Keratinocyte (primary cell): ENCODE results near the gene RSAD1. TPM values are rescaled to one million over a fixed set of nuclear protein-coding genes. Genes with fewer than 3 reads are reported as not detected.

Source experiments
- DNase-seq: peaks from one replicate; pipeline ENCODE4 v3.0.0-alpha.2; 2011; ENCODE audit warnings: low read depth, missing footprints, low spot score
- FAIRE-seq: peaks from 2 replicates; lab custom pipeline; 2011; peaks lifted over from hg19 to GRCh38; lab: Jason Lieb, UNC
- H2AFZ ChIP-seq: 2 replicates; pipeline ENCODE4 v1.6.0; 2012; ENCODE audit warnings: low read length, control low read depth, inconsistent platforms; ENCODE audit not compliant: control insufficient read depth
- H3K27ac ChIP-seq: 2 replicates; pipeline ENCODE4 v1.5.1; 2011; ENCODE audit warnings: low read length; ENCODE audit not compliant: control insufficient read depth, insufficient read depth
- H3K27me3 ChIP-seq: 3 replicates; pipeline ENCODE4 v1.6.0; 2011; ENCODE audit warnings: low read length; ENCODE audit not compliant: control insufficient read depth, insufficient read depth; ENCODE audit errors: extremely low read depth
- H3K36me3 ChIP-seq, 2 experiments: 2 replicates in 1 of 2; 3 replicates in 1 of 2; pipeline ENCODE4 v1.5.1; 2011; ENCODE audit warnings: low read length in 2 of 2, mild to moderate bottlenecking in 1 of 2; ENCODE audit not compliant: control insufficient read depth in 2 of 2, insufficient read depth in 2 of 2; ENCODE audit errors: extremely low read depth in 1 of 2
- H3K4me1 ChIP-seq: 3 replicates; pipeline ENCODE4 v1.5.1; 2011; ENCODE audit warnings: low read length; ENCODE audit not compliant: control insufficient read depth, insufficient read depth; ENCODE audit errors: extremely low read depth
- H3K4me2 ChIP-seq: 3 replicates; pipeline ENCODE4 v1.6.0; 2011; ENCODE audit warnings: low read depth, low read length; ENCODE audit not compliant: control insufficient read depth, insufficient read depth; ENCODE audit errors: extremely low read depth
- H3K4me3 ChIP-seq, 3 experiments: fragments of 200-600 bp in 1 of 3; sonication (generic) in 1 of 3; 2 replicates in 2 of 3; 3 replicates in 1 of 3; pipeline ENCODE4 v1.5.1; 2011 to 2016; ENCODE audit warnings: low read length in 3 of 3, mild to moderate bottlenecking in 3 of 3, control low read depth in 2 of 3, inconsistent platforms in 1 of 3, low read depth in 1 of 3, mixed read lengths in 1 of 3, mixed run types in 1 of 3, moderate library complexity in 1 of 3; ENCODE audit not compliant: control insufficient read depth in 2 of 3, insufficient read depth in 2 of 3; ENCODE audit errors: extremely low read depth in 1 of 3
- H3K79me2 ChIP-seq: 2 replicates; pipeline ENCODE4 v1.6.0; 2012; ENCODE audit warnings: low read length; ENCODE audit not compliant: control insufficient read depth, insufficient read depth
- H3K9ac ChIP-seq: 3 replicates; pipeline ENCODE4 v1.6.0; 2011; ENCODE audit warnings: low read length; ENCODE audit not compliant: control insufficient read depth, insufficient read depth; ENCODE audit errors: extremely low read depth
- H3K9me1 ChIP-seq: 3 replicates; pipeline ENCODE4 v1.6.0; 2011; ENCODE audit warnings: low read length; ENCODE audit not compliant: control insufficient read depth, insufficient read depth; ENCODE audit errors: extremely low read depth
- H3K9me3 ChIP-seq: 2 replicates; pipeline ENCODE4 v1.5.1; 2012; ENCODE audit warnings: low read depth, low read length; ENCODE audit not compliant: control insufficient read depth
- H4K20me1 ChIP-seq: 3 replicates; pipeline ENCODE4 v1.6.0; 2011; ENCODE audit warnings: low read length; ENCODE audit not compliant: control insufficient read depth, insufficient read depth; ENCODE audit errors: extremely low read depth
- CTCF ChIP-seq, 3 experiments: IDR thresholded peaks in 1 of 3; conservative IDR thresholded peaks in 1 of 3; optimal IDR thresholded peaks in 1 of 3; 2 replicates in 2 of 3; 3 replicates in 1 of 3; pipeline versions ENCODE3 to v1.5.1; 2011; ENCODE audit warnings: low read length in 3 of 3, mild to moderate bottlenecking in 3 of 3, moderate library complexity in 2 of 3, control low read depth in 1 of 3, inconsistent platforms in 1 of 3; ENCODE audit not compliant: insufficient read depth in 2 of 3; ENCODE audit errors: extremely low read depth in 1 of 3
- EZH2 ChIP-seq: IDR thresholded peaks from one replicate; pipeline ENCODE4 v1.6.1; 2012; ENCODE audit warnings: inconsistent platforms, mild to moderate bottlenecking, low read length, moderate library complexity
- dilution Hi-C: fragments of 300-500 bp; cut with MboI; formaldehyde crosslinking; loops from one replicate; pipeline ENCODE4 v1.7.0; 2020; ENCODE audit warnings: low sequenced_read_pairs; ENCODE audit not compliant: extremely low pct_ligation_motif_present
- polyA plus RNA-seq, 5 experiments: library from polyadenylated mRNA; depleted of rRNA in 3 of 5; stranded (reverse) in 3 of 5; stranded (forward) in 1 of 5; unstranded in 1 of 5; fragments of >200 nt; gene quantifications; 1 replicate in 1 of 5; 2 replicates in 3 of 5; 3 replicates in 1 of 5; pipeline versions ENCODE4 v1.2.1 to v1.2.3, GENCODE V29; 2011 to 2012; ENCODE audit warnings: missing spikeins in 2 of 5, low read depth in 1 of 5, low replicate concordance in 1 of 5

The RSAD1 gene
- polyA plus RNA-seq, 1 donor (not counting 4 experiments of a cell fraction or from before 2014, with no cell fraction given) = 28.2 TPM

- TF ChIP-seq EZH2 (no peak), CTCF (optimal IDR thresholded peaks at IDR 0.05 in 1 of 3, IDR thresholded peaks at IDR 0.05 in 1 of 3, conservative IDR thresholded peaks at IDR 0.05 in 1 of 3; ENCODE audit: extremely low read depth in 1 of 3, insufficient read depth in 2 of 3, low read length in 3 of 3) (peak in 1 of 3 experiments; percentile 56)
- no peaks in the 10 kb centered on the region for H3K79me2 ChIP-seq
- H3K4me3 ChIP-seq = peak within 1 kb of the TSS in 2 of 3 experiments; percentile 27 to 45
- H3K9me3 ChIP-seq = no peaks in the 10 kb centered on the region
- FAIRE-seq = no peak
- no peaks in the 10 kb centered on the region for H3K9me1 ChIP-seq
- H3K4me2 ChIP-seq = peak within 1 kb of the TSS; percentile 55
- H3K27me3 ChIP-seq = no peaks in the 10 kb centered on the region
- H3K36me3 ChIP-seq = no peaks in the 10 kb centered on the region
- H2AFZ ChIP-seq = peak within 1 kb of the TSS; percentile 73
- no peak for DNase-seq
- H4K20me1 ChIP-seq = no peaks in the 10 kb centered on the region
- dilution Hi-C loops = no loop called here
- peaks cover 56% of the 10 kb centered on the region for H3K4me1 ChIP-seq
- no peak within 1 kb of the TSS for H3K27ac ChIP-seq
- peak within 1 kb of the TSS; percentile 40 for H3K9ac ChIP-seq
Observed at GRCh38 chr17:50507871-50508572, 29.4 kb downstream of the RSAD1 start, which contains the start of gene MYCBPAP. MYCBPAP (plus strand) TSS chr17:50508439; CDS start chr17:50508675, 236 bp downstream.

GRCh38 chr17:50508573-50509460, 30.2 kb downstream of the RSAD1 start:
- no peaks in the 10 kb centered on the region for H3K36me3 ChIP-seq
- H3K27ac ChIP-seq = no peak overlapping the region
- H3K4me3 ChIP-seq = peak overlapping the region in 2 of 3 experiments; percentile 27 to 45
- dilution Hi-C loops = no loop called here
- H2AFZ ChIP-seq = peak overlapping the region; percentile 73
- peaks cover 52% of the 10 kb centered on the region for H3K4me1 ChIP-seq
- FAIRE-seq (no peak), DNase-seq (no peak)
- H3K79me2 ChIP-seq = no peaks in the 10 kb centered on the region
- no peak for TF ChIP-seq CTCF (optimal IDR thresholded peaks at IDR 0.05 in 1 of 3, IDR thresholded peaks at IDR 0.05 in 1 of 3, conservative IDR thresholded peaks at IDR 0.05 in 1 of 3; ENCODE audit: extremely low read depth in 1 of 3, insufficient read depth in 2 of 3, low read length in 3 of 3)
- TF ChIP-seq EZH2 = no peak
- H3K4me2 ChIP-seq = peak overlapping the region; percentile 55
- H4K20me1 ChIP-seq = no peaks in the 10 kb centered on the region
- H3K9me1 ChIP-seq = no peaks in the 10 kb centered on the region
- no peaks in the 10 kb centered on the region for H3K9me3 ChIP-seq
- peak overlapping the region; percentile 40 for H3K9ac ChIP-seq
- no peaks in the 10 kb centered on the region for H3K27me3 ChIP-seq
